Adrenal gland (tissue), 12 donors: Measurements from ENCODE around the gene DYNLT3. TPM values are rescaled to one million over a fixed set of nuclear protein-coding genes. Genes with fewer than 3 reads are reported as not detected.

Source experiments
- DNase-seq, 7 donors: peaks; one replicate each; pipeline ENCODE4 v3.0.0-alpha.2; 2019 to 2020
- H3K27ac ChIP-seq, 5 donors: fragments of 200-600 bp; sonication (generic) in 4 of 5; 1 replicate in 3 of 5; 2 replicates in 2 of 5; pipeline versions ENCODE4 v1.5.1 to v1.8.0; 2016 to 2020; ENCODE audit warnings: mild to moderate bottlenecking in 1 of 5
- H3K27me3 ChIP-seq: fragments of 200-600 bp; 2 replicates; pipeline ENCODE4 v1.8.0; 2021
- H3K36me3 ChIP-seq, 2 donors: fragments of 200-600 bp; replicated peaks in 1 of 2; 1 replicate in 1 of 2; 2 replicates in 1 of 2; pipeline versions ENCODE4 v1.5.1 to v1.8.0; 2018 to 2022
- H3K4me1 ChIP-seq, 2 donors: fragments of 200-600 bp; replicated peaks in 1 of 2; 1 replicate in 1 of 2; 2 replicates in 1 of 2; pipeline versions ENCODE4 v1.5.1 to v1.8.0; 2018 to 2021
- H3K4me3 ChIP-seq, 4 donors: fragments of 200-600 bp; sonication (generic) in 3 of 4; one replicate each; pipeline ENCODE4 v1.5.1; 2016 to 2018
- H3K9me3 ChIP-seq, 3 donors: fragments of 200-600 bp; sonication (generic) in 1 of 3; replicated peaks in 1 of 3; 1 replicate in 2 of 3; 2 replicates in 1 of 3; pipeline versions ENCODE4 v1.5.1 to v1.8.0; 2016 to 2021
- CTCF ChIP-seq, 6 experiments: fragments of 450-650 bp in 4 of 6; fragments of 200-600 bp in 2 of 6; sonication (generic) in 1 of 6; IDR thresholded peaks; 1 replicate in 5 of 6; 2 replicates in 1 of 6; pipeline versions ENCODE4 v1.5.1 to v1.8.0; 2016 to 2021; ENCODE audit warnings: antibody characterized with exemption in 6 of 6, mild to moderate bottlenecking in 2 of 6, moderate library complexity in 1 of 6
- POLR2A ChIP-seq, 2 donors: fragments of 450-650 bp; IDR thresholded peaks; one replicate each; pipeline ENCODE4 v1.6.1; 2017; ENCODE audit warnings: antibody characterized with exemption in 2 of 2, mild to moderate bottlenecking in 2 of 2, moderate library complexity in 1 of 2
- WGBS, 4 donors: extraction: QIAGEN DNeasy Blood & Tissue Kit in 2 of 4; methylation state at CpG; one replicate each; pipeline versions ENCODE4 v1.1.5 to v1.1.7; 2013 to 2017; 5-methylcytosine and 5-hydroxymethylcytosine counted together
- intact Hi-C, 2 donors: fragments of 100-400 bp; cut with DNase I; formaldehyde crosslinking; loops; one replicate each; pipeline versions ENCODE4 v1.14.1 to v1.15.0; 2022 to 2023
- polyA plus RNA-seq, 3 donors: library from polyadenylated mRNA; stranded (reverse); fragments of 200-250 nt in 2 of 3; fragments of 350-450 nt in 1 of 3; fragmentation: Illumina TruSeq in 1 of 3; extraction: RNeasy Lipid Tissue Mini Kit (QIAGEN cat#74804) in 1 of 3; gene quantifications; one replicate each; pipeline ENCODE4 v1.2.3, GENCODE V29; 2013 to 2014
- total RNA-seq, 9 donors: library from RNA; depleted of rRNA in 4 of 9; stranded (reverse); fragments of >200 nt in 4 of 9; fragments of 120-200 nt in 1 of 9; fragmentation: NEBNext Ultra II Directional in 1 of 9; extraction: Animal tissue kit (Norgen Biotek cat#: 25700) in 1 of 9; gene quantifications; one replicate each; pipeline versions ENCODE4 v1.1.0 to v1.2.4, GENCODE V29; 2013 to 2023
- donor health status: healthy with polysubstance abuse.
- donor health status: Bipolar disorder and iron deficiency.
- donor health status: DM: yes; HTN: yes; CAD: no.
- donor health status: DM: no; HTN: no; CAD: no.
- donor health status: DM: no; HTN: no; CAD: no.
- donor health status: DM: yes; HTN: yes; CAD: no.

DYNLT3 gene
- total and polyA plus RNA-seq, 12 donors = 25.2 to 137 (median 51.4) TPM

GRCh38 chrX:37840931-37841330 lies 6.4 kb downstream of the DYNLT3 start:
- H3K36me3 ChIP-seq = no peaks in the 10 kb centered on the region
- no peak overlapping the region for H3K4me3 ChIP-seq
- no peak overlapping the region for H3K27ac ChIP-seq
- intact Hi-C loops = no loop called here
- no peaks in the 10 kb centered on the region for H3K9me3 ChIP-seq
- no peaks in the 10 kb centered on the region for H3K27me3 ChIP-seq
- WGBS, 4 donors = 73 to 90% (median 76%) methylated on average over 3 of the region's 3 CpGs
- no peaks in the 10 kb centered on the region for H3K4me1 ChIP-seq
- no peak for DNase-seq
- TF ChIP-seq CTCF (IDR thresholded peaks at IDR 0.05) (no peak), POLR2A (IDR thresholded peaks at IDR 0.05) (no peak)

DNA sequence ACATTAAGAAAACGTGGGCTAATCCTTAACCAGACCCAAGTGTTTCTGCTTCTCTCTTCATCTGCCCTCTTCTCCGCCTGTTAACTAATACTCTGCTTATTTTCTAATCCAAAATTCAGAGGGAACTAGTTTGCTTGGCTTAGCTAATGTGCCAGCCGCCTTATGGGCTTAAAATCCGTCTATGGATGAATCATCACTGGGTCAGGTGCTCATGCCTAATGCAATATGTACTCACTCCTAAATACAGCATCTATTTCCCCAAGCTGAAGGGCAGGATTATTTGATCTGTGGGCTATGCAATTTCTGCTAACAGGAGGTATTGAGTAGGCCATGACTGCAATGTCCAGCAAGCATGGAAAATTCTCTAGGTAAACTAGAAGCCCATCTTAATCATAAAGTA lies 12.4 kb downstream of the DYNLT3 start:
- Histone ChIP-seq H3K27me3 (no peaks in the 10 kb centered on the region), H3K4me1 (no peaks in the 10 kb centered on the region), H3K4me3 (no peak overlapping the region), H3K36me3 (no peaks in the 10 kb centered on the region), H3K27ac (no peak overlapping the region), H3K9me3 (no peaks in the 10 kb centered on the region)
- WGBS, 4 donors = 61 to 86% (median 72%) methylated on average over 4 of the region's 4 CpGs
- TF ChIP-seq CTCF (IDR thresholded peaks at IDR 0.05) (no peak), POLR2A (IDR thresholded peaks at IDR 0.05) (no peak)
- intact Hi-C loops = no loop called here
- DNase-seq = no peak

DNA sequence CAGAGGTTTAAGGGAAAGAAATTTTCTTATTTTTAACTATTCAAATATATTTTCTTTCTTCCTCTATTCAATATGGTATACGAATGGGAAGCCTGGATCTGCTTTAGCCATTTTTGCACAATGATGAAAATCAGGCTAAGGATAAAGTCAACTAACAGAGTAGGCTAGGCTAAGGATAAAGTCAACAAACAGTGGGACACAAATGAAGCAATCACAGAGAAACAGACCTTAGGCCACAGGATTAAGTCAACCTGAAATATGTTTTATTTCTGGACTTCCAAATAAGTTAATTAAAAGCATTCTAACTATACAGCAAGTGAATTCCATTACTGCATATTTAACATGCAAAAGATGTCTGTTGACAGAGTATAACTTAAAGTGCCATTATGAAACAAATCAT lies 17.0 kb downstream of the DYNLT3 start:
- TF ChIP-seq CTCF (IDR thresholded peaks at IDR 0.05) (no peak), POLR2A (IDR thresholded peaks at IDR 0.05) (no peak)
- no peak for DNase-seq
- 64 to 96% (median 76%) methylated on average over 1 of the region's 1 CpG for WGBS, 4 donors
- Histone ChIP-seq H3K9me3 (no peaks in the 10 kb centered on the region), H3K27me3 (no peaks in the 10 kb centered on the region), H3K27ac (no peak overlapping the region), H3K4me3 (no peak overlapping the region), H3K4me1 (no peaks in the 10 kb centered on the region), H3K36me3 (no peaks in the 10 kb centered on the region)
- intact Hi-C loops = no loop called here

DNA sequence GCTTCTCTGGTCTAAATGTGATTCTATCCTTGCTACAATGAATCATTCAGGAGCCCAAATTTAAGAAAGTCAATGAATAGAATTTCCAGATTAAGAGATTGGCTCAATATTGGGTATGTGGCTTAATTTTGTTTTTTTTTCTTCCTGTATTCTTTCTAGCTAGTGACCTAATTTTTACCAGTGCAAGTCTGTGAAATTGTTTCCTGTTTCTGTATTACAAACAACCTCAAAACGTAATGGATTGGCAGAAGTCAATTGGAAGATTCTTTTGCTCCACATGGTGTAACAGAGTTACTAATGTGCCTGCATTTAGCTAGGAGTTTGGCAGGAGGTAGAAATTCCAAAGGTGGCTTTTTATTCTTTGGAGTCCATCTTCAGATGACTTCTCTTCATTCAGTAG lies 17.6 kb downstream of the DYNLT3 start:
- TF ChIP-seq POLR2A (IDR thresholded peaks at IDR 0.05) = no peak
- no peak for TF ChIP-seq CTCF (IDR thresholded peaks at IDR 0.05)
- intact Hi-C loops = loop anchor here in 1 of 2 donors (10.0 kb wide), 1 partner anchor 85 kb away; no protein-coding TSS in a partner anchor
- H3K4me1 ChIP-seq = no peaks in the 10 kb centered on the region
- no peak overlapping the region for H3K27ac ChIP-seq
- 17 to 50% (median 33%) methylated on average over 1 of the region's 1 CpG for WGBS, 4 donors
- no peaks in the 10 kb centered on the region for H3K36me3 ChIP-seq
- no peak overlapping the region for H3K4me3 ChIP-seq
- no peaks in the 10 kb centered on the region for H3K9me3 ChIP-seq
- H3K27me3 ChIP-seq = no peaks in the 10 kb centered on the region
- DNase-seq = no peak
